Erythroblast (primary cell): Measurements from ENCODE around the gene IL5RA.

ENCODE experiments used
- GATA1 ChIP-seq: IDR thresholded peaks from 2 replicates; pipeline ENCODE4 v1.6.1; 2011; ENCODE audit warnings: low read depth, mild to moderate bottlenecking, control low read depth, low read length, moderate library complexity
- POLR2A ChIP-seq: IDR thresholded peaks from 2 replicates; pipeline ENCODE4 v1.6.1; 2011; ENCODE audit warnings: mild to moderate bottlenecking, low read length

GRCh38 chr3:3023111-3023745 is 86.9 kb downstream of the IL5RA start:
- TF ChIP-seq POLR2A (no peak), GATA1 (no peak)
